Measurements from ENCODE around the gene SP100.

The SP100 gene

GRCh38 chr2:230552181-230552580 is 136.2 kb downstream of the SP100 start:
- no peak for DNase-seq (ENCODE audit: low spot score)

DNA sequence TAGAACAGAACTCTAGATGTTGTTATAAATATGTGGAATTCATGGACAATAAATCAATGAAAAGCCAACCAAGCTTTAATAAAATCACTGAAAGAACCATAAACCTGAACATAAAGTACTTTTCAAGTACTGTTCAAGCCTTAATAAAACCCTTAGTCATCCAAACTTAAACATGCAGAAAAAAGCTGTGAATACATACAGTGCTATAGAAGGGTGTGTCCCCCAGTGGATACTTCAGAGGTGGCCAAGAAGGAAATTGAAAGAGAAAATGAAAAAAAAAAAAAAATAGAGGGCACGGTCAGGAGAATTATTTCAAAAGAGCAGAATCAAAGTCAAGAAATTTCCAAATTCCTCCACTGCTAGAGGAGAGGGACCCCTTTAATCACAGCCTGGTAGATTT is 141.1 kb downstream of the SP100 start:
- DNase-seq (ENCODE audit: low spot score) = no peak

DNA sequence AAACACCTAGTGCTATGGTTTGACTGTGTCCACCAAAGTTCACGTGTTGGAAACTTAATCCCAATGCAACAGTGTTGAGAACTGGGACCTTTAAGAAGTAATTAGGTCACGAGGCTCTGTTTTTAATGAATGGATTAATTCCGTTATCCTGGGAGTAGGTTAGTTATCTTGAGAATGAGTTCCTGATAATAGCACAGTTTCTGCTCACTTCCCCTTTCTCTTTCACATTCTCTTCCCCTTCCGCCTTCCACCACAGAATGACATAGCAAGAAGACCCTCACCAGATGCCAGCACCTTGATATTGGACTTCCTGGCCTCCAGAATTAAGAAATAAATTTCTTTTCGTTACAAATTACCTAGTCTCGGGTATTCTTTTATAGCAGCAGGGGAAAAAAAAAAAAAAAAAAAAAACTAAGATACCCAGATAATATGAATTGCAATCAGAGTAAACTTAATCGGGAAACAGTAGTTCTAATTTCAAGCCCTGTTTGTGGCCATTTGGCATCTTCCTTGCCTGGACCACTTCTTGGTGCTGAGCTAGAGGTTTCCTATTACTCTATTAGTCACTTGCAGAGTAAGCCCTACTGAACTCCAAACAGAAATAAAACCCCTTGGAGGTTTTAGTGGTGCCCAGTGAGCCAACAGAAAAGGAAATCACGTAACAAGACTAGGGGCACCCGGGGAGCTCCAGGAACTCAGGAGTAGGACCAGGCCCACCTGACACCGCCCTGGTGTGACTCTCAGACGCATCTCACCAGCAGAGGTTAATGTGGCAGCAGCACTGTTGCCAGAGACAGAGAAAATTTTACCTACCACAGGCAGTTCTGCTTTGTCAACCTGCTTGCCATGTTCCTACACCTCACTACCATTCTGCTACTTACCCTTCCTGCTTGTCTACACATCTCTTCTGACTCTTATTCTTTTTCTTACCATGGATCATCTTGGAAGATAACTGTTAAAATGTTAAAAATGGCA is 149.1 kb downstream of the SP100 start:
- DNase-seq (ENCODE audit: low spot score) = no peak

DNA sequence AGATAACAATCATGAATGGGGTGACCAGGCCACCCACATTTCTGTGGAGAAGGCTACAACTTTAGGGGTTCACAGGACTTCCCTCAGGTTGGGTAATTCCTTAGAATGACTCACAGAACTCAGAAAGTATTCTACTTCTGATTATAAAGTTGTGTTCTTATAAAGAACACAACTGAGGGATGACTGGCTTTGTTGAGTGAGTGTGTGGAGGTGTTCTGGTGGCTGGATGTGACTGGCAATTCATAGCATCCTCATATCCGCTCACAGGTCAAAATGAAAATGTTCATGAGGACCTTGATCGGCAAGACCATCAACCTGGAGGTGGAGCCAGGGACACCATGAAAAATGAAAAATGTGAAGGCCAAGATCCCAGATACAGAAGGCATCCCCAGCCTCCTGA is 153.3 kb downstream of the SP100 start:
- no peak for DNase-seq (ENCODE audit: low spot score)

DNA sequence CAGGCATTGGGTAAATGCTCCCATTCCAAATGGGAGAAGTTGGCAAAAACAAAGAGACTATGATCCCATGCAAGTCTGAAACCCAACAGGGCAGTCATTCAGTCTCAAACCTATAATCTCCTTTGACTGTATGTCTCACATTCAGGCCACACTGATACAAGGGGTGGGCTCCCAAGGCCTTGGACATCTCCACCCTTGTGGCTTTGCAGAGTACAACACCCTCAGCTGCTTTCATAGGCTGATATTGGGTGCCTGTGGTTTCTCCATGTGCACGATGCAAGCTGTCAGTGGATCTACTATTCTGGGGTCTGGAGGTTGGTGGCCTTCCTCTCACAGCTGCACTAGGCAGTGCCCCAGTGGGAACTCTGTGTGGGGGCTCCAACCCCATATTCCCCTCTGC is 155.0 kb downstream of the SP100 start:
- no peak for DNase-seq (ENCODE audit: low spot score)

GRCh38 chr2:230575642-230576324 is 159.8 kb downstream of the SP100 start:
- no peak for DNase-seq (ENCODE audit: low spot score)

DNA sequence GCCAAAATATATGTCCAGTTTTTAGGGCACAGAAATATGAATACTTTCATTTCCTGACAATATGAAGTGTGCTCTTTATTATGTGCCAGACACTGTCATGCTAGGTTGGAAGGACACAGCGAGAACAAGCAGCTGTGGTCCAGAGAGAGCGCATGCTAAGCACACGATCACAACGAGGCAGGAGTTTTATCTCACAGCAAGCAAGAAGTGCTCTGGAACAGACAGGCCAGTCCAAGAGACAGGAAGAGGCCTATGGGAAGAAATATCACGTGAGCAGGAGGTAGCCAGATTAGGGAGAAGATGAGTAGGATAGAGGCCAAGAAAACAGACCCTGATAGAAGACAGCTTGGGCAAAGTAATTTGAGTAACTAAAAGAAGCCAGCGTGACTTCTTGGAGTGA is 161.1 kb downstream of the SP100 start:
- no peak for DNase-seq (ENCODE audit: low spot score)

GRCh38 chr2:230578106-230578505 is 162.1 kb downstream of the SP100 start:
- no peak for DNase-seq (ENCODE audit: low spot score)

- DNase-seq (ENCODE audit: low spot score) = no peak
These were observed 166.9 kb downstream of the SP100 start for GRCh38 chr2:230582851-230583283.

DNA sequence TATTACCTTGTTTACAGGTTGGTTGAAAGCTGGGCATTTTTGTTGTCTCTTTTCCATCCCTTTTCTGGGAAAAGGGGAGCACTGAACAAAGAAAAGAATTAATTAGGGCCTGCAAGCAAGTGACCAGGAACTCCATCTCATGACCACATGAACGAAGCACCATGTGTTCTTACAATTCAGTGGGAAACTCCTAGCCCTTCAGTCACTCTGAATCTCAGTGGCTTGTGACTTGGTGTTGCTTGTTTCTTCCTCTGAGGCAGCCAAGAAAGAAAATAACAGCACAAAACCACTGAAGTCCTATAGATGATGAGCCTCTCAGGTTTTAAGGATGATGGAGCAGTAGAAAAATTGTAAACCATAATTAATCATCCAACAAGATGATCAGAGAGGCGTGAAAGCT is 167.6 kb downstream of the SP100 start:
- no peak for DNase-seq (ENCODE audit: low spot score)

GRCh38 chr2:230586328-230586982 is 170.5 kb downstream of the SP100 start:
- no peak for DNase-seq (ENCODE audit: low spot score)

GRCh38 chr2:230589025-230589424 is 173.0 kb downstream of the SP100 start:
- DNase-seq (ENCODE audit: low spot score) = no peak

- DNase-seq (ENCODE audit: low spot score) = no peak
These were observed 173.6 kb downstream of the SP100 start for GRCh38 chr2:230589497-230590015.

GRCh38 chr2:230590333-230590732 is 174.3 kb downstream of the SP100 start:
- DNase-seq (ENCODE audit: low spot score) = no peak

GRCh38 chr2:230591850-230592249 is 175.8 kb downstream of the SP100 start:
- DNase-seq (ENCODE audit: low spot score) = no peak

- no peak for DNase-seq (ENCODE audit: low spot score)
These were observed 176.8 kb downstream of the SP100 start for GRCh38 chr2:230592775-230593174.
